Astrocyte (in vitro differentiated cells and primary cell): ENCODE data around the gene FCN2. TPM values are rescaled to one million over a fixed set of nuclear protein-coding genes. Genes with fewer than 3 reads are reported as not detected.

Experiments used
- DNase-seq: peaks from one replicate; pipeline ENCODE4 v3.0.0-alpha.2; 2010; ENCODE audit warnings: low read depth
- FAIRE-seq: peaks from 2 replicates; lab custom pipeline; 2011; peaks lifted over from hg19 to GRCh38; lab: Jason Lieb, UNC
- H2AFZ ChIP-seq: 2 replicates; pipeline ENCODE4 v1.6.0; 2012; ENCODE audit warnings: low read depth, low read length, inconsistent platforms
- H3K27ac ChIP-seq: 2 replicates; pipeline ENCODE4 v1.5.1; 2011; ENCODE audit warnings: low read depth, low read length, inconsistent platforms
- H3K27me3 ChIP-seq: 2 replicates; pipeline ENCODE4 v1.6.0; 2011; ENCODE audit warnings: low read length, inconsistent platforms; ENCODE audit not compliant: insufficient read depth
- H3K36me3 ChIP-seq: 2 replicates; pipeline ENCODE4 v1.5.1; 2011; ENCODE audit warnings: low read length, inconsistent platforms; ENCODE audit not compliant: insufficient read depth
- H3K4me1 ChIP-seq: 2 replicates; pipeline ENCODE4 v1.5.1; 2011; ENCODE audit warnings: low read length, inconsistent platforms; ENCODE audit not compliant: insufficient read depth
- H3K4me2 ChIP-seq: 2 replicates; pipeline ENCODE4 v1.6.0; 2012; ENCODE audit warnings: low read length, inconsistent platforms
- H3K4me3 ChIP-seq: 2 replicates; pipeline ENCODE4 v1.5.1; 2011; ENCODE audit warnings: low read depth, mild to moderate bottlenecking, low read length, inconsistent platforms; ENCODE audit not compliant: insufficient read depth
- H3K79me2 ChIP-seq: 2 replicates; pipeline ENCODE4 v1.6.0; 2012; ENCODE audit warnings: mild to moderate bottlenecking, low read length, inconsistent platforms; ENCODE audit not compliant: insufficient read depth
- H3K9ac ChIP-seq: 2 replicates; pipeline ENCODE4 v1.6.0; 2012; ENCODE audit warnings: mild to moderate bottlenecking, low read length, inconsistent platforms
- H3K9me3 ChIP-seq: 2 replicates; pipeline ENCODE4 v1.5.1; 2012; ENCODE audit warnings: low read depth, mild to moderate bottlenecking, low read length, inconsistent platforms; ENCODE audit not compliant: insufficient read depth
- H4K20me1 ChIP-seq: 2 replicates; pipeline ENCODE4 v1.6.0; 2012; ENCODE audit warnings: low read length, inconsistent platforms; ENCODE audit not compliant: insufficient read depth
- H3K27ac Mint-ChIP-seq: one replicate; pipeline ENCODE4 v1.8.0; 2021; ENCODE audit warnings: mild to moderate bottlenecking, mixed read lengths; ENCODE audit not compliant: unreplicated experiment
- H3K27me3 Mint-ChIP-seq: one replicate; pipeline ENCODE4 v1.8.0; 2021; ENCODE audit warnings: low read depth, mixed read lengths; ENCODE audit not compliant: unreplicated experiment
- H3K36me3 Mint-ChIP-seq: one replicate; pipeline ENCODE4 v1.8.0; 2021; ENCODE audit warnings: low read depth, mixed read lengths; ENCODE audit not compliant: unreplicated experiment
- H3K4me1 Mint-ChIP-seq: one replicate; pipeline ENCODE4 v1.8.0; 2021; ENCODE audit warnings: low read depth, mixed read lengths; ENCODE audit not compliant: unreplicated experiment
- H3K4me3 Mint-ChIP-seq: one replicate; pipeline ENCODE4 v1.8.0; 2021; ENCODE audit warnings: mild to moderate bottlenecking, moderate library complexity, mixed read lengths; ENCODE audit not compliant: unreplicated experiment
- H3K9me3 Mint-ChIP-seq: one replicate; pipeline ENCODE4 v1.8.0; 2021; ENCODE audit warnings: mild to moderate bottlenecking, mixed read lengths; ENCODE audit not compliant: unreplicated experiment
- EZH2 ChIP-seq: IDR thresholded peaks from 2 replicates; pipeline ENCODE4 v1.6.1; 2012; ENCODE audit warnings: mild to moderate bottlenecking, low read length, inconsistent platforms; ENCODE audit not compliant: insufficient read depth
- total RNA-seq: library from RNA; stranded (reverse); gene quantifications from 2 replicates; pipeline ENCODE4 v1.2.1, GENCODE V29; 2021
- TF ChIP-seq, protein P1 (sequence below): IDR thresholded peaks from 2 replicates; pipeline ENCODE4 v1.5.1; 2011; ENCODE audit warnings: low read depth, mild to moderate bottlenecking, inconsistent platforms, low read length, moderate library complexity; ENCODE audit not compliant: insufficient read depth

FCN2 gene
- total RNA-seq, 1 donor from 2014 or later, result not detected

DNA sequence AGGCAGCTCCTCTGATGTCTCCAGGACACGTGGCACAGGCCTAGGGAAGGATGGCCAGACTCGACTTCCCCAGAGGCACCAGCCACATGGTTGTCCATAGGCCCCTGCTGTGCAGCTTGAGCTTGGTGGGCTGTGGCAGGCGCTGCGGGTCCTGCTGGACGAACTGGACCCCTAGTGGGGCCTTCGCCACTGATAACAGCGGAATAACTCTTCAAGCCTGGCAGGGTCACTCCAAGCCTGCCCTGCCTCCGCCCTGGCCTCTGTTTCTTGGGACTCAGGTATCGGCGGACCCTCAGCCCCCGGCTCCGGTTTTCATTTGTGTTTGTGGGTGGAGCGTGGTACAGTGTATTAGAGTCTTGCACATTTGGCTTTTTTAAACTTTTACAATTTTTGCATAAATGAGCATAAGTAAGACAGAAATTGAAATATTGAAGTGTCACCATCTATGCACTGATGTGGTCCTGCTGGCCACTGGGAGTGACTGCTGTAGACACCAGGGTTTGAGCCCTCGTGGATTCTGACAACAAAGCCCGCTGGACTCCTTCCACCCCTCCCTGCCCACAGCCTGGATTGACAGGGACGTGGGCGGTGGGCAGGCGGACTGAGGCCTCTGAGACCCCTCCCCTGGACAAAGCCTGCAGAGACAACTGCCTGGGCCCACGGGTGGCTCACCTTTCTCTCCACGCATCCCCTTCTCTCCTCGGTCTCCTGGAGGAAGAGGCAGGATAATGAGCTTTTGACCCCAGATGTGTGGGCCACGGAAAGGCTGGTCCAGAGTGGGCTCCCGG, 33.3 kb downstream of the FCN2 start:
- Mint-ChIP-seq H3K27me3 (peaks cover 57% of the 10 kb centered on the region), H3K4me1 (no peaks in the 10 kb centered on the region), H3K27ac (no peak overlapping the region), H3K9me3 (peaks cover 9% of the 10 kb centered on the region), H3K4me3 (no peak overlapping the region), H3K36me3 (peaks cover 5% of the 10 kb centered on the region)
- no peak overlapping the region for H2AFZ ChIP-seq
- H3K36me3 ChIP-seq, result no peaks in the 10 kb centered on the region
- H3K79me2 ChIP-seq, result no peaks in the 10 kb centered on the region
- DNase-seq, result no peak
- no peak for FAIRE-seq
- peaks cover 3% of the 10 kb centered on the region for H3K27me3 ChIP-seq
- no peak overlapping the region for H3K4me3 ChIP-seq
- no peak overlapping the region for H3K27ac ChIP-seq
- no peak overlapping the region for H3K9ac ChIP-seq
- H4K20me1 ChIP-seq, result no peaks in the 10 kb centered on the region
- no peak for TF ChIP-seq EZH2
- TF ChIP-seq, protein P1, sequence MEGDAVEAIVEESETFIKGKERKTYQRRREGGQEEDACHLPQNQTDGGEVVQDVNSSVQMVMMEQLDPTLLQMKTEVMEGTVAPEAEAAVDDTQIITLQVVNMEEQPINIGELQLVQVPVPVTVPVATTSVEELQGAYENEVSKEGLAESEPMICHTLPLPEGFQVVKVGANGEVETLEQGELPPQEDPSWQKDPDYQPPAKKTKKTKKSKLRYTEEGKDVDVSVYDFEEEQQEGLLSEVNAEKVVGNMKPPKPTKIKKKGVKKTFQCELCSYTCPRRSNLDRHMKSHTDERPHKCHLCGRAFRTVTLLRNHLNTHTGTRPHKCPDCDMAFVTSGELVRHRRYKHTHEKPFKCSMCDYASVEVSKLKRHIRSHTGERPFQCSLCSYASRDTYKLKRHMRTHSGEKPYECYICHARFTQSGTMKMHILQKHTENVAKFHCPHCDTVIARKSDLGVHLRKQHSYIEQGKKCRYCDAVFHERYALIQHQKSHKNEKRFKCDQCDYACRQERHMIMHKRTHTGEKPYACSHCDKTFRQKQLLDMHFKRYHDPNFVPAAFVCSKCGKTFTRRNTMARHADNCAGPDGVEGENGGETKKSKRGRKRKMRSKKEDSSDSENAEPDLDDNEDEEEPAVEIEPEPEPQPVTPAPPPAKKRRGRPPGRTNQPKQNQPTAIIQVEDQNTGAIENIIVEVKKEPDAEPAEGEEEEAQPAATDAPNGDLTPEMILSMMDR, result no peak
- H3K4me1 ChIP-seq, result no peaks in the 10 kb centered on the region
- no peak overlapping the region for H3K4me2 ChIP-seq
- H3K9me3 ChIP-seq, result no peaks in the 10 kb centered on the region

DNA sequence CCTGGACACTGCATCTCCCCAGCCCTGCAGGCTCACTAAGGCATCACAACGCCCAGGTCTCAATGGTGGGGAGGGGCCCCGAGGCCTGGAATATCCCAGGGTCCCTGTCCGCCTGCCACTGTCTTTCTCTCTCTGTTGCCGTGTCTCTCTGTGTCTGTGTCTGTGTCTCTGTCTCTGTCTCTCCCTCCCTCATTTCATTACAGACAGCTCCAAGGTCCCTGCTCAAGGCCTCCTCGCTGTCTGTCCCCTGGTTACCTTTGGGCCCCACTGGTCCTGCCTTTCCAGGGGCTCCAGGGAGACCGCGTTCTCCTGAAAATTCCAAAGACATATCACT, 33.9 kb downstream of the FCN2 start:
- H3K79me2 ChIP-seq, result no peaks in the 10 kb centered on the region
- TF ChIP-seq EZH2, result no peak
- TF ChIP-seq, protein P1, result no peak
- peaks cover 5% of the 10 kb centered on the region for H3K36me3 Mint-ChIP-seq
- peaks cover 3% of the 10 kb centered on the region for H3K27me3 ChIP-seq
- H3K4me1 ChIP-seq, result no peaks in the 10 kb centered on the region
- no peak for DNase-seq
- H4K20me1 ChIP-seq, result no peaks in the 10 kb centered on the region
- no peak overlapping the region for H3K27ac ChIP-seq
- H3K9me3 ChIP-seq, result no peaks in the 10 kb centered on the region
- H3K4me1 Mint-ChIP-seq, result no peaks in the 10 kb centered on the region
- H3K9me3 Mint-ChIP-seq, result peaks cover 11% of the 10 kb centered on the region
- H3K27me3 Mint-ChIP-seq, result peaks cover 54% of the 10 kb centered on the region
- no peak for FAIRE-seq
- no peak overlapping the region for H3K4me3 Mint-ChIP-seq
- H2AFZ ChIP-seq, result no peak overlapping the region
- no peak overlapping the region for H3K9ac ChIP-seq
- H3K4me2 ChIP-seq, result no peak overlapping the region
- H3K4me3 ChIP-seq, result no peak overlapping the region
- no peak overlapping the region for H3K27ac Mint-ChIP-seq
- no peaks in the 10 kb centered on the region for H3K36me3 ChIP-seq
